Stimulated activated CD4-positive, alpha-beta T cell treated with anti-CD3 and anti-CD28 coated beads, Interleukin-2, amount 100 ng/mL, for 4 hours (primary cell): ENCODE data around the gene CNTF.

Experiments used
- DNase-seq: peaks from one replicate; pipeline ENCODE4 v3.0.0-alpha.2; 2020; ENCODE audit warnings: low read depth

CNTF gene

DNA sequence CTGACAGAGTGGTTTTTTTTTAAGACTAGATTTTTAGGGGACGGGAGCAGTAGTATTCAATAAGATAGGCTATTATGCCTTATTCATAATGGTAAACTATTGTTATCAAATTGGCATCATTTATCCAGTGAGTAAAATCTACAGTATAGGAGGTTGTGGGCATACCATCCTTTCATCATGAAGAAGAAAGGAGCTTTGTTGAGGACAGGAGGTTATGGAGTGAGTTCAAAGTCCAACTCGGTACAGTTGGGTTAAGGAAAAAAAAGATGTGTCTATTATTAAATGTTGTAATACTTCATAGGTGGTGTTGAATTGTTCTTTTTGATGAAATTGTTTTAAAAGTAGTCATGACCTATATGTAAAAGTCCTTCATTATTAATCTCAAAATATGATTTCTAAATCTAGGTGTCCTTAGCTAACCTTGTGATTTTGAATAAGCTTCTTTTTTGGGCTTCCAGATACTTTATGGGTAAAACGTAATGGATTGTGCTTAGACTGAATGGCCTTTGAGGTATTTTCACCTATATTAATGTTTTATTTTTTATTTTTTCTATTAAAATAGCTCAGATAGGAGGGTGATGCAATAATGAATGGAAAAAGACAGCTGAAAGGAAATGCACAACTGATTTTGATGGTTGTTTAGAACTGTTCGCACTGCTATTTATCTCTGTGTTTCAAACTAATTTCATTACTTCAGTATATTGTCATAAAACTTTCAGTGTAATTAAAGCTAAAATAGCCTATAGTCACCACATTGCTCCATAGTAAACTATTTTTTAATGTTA lies 15.3 kb upstream of the CNTF start:
- no peak for DNase-seq

DNA sequence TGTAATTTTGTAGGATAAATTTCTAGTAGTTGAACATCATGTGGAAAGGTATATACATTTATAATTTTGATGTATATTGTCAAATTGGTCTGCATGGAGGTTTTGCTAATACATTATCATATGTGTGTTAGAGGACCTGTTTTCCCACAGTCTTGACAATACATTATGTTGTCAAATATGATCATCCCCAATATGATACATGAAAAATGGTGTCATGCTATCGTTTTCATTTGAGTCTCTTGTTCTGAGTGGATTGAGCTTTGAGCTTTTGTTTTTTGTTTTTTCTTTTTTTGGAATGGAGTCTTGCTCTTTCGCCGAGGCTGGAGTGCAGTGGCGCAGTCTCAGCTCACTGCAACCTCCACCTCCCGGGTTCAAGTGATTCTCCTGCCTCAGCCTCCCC lies 14.1 kb upstream of the CNTF start:
- DNase-seq: no peak

DNA sequence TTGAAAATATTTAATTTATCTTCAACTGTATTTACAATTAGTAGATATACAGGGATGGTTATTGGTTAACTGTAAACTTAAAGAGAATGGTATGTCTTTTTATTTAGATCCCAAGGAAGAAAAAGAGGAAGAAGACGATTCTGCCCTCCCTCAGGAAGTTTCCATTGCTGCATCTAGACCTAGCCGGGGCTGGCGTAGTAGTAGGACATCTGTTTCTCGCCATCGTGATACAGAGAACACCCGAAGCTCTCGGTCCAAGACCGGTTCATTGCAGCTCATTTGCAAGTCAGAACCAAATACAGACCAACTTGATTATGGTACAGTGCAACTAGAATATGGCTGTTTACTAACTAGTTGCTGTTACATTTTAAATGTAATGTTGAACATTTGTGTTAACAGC lies 12.7 kb upstream of the CNTF start:
- no peak for DNase-seq

DNA sequence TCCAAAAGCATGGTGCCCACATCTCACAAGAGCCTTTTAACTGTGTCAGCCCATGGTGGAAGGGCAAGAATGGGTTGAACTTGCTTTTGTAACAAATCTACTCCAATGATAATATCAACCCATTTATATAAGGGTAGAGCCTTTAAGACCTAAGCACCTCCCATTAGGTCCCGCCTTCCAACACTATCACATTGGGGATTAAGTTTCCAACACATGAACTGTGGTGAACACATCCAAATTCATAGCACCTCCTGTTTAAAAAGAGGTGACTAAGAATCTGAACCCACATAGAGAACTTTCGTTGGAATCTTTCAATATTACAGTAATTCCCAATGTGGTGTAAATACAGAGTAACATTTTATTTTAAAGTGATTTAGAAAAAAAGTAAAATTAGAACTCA lies 9.2 kb upstream of the CNTF start:
- DNase-seq: no peak

DNA sequence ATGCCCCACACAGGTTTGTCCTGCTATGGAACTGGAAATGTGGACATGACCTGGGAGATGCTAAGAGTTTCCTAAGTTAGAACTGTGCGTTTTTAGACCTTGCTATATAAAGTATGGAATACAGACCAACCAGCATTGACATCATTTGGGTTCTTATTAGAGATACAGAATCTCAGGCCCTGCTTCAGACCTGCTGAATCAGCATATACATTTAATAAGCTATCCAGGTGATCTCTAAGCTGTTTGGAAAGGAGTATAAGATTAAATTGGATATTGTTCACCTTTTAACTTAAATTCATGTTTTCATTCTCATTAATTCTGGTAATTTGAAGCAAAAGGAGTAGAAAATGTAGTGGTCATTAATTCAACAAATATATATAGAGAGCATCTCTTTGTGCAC lies 6.9 kb upstream of the CNTF start:
- DNase-seq: no peak

DNA sequence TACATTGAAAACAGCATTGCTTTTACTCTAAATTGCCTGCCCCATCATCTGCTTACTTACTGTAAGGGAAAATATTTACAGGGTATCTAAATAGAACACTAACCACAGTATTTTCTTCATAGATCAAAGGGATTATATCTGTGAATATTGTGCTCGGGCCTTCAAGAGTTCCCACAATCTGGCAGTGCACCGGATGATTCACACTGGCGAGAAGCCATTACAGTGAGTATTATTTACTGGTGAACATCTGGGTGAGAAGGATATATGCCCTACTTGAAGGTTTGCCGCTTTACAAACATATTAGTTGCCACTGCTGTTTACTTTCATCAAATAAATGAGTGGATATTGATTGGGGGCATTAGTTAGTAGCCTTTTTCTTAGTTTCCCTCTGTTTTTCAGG lies 5.9 kb upstream of the CNTF start:
- DNase-seq: no peak

DNA sequence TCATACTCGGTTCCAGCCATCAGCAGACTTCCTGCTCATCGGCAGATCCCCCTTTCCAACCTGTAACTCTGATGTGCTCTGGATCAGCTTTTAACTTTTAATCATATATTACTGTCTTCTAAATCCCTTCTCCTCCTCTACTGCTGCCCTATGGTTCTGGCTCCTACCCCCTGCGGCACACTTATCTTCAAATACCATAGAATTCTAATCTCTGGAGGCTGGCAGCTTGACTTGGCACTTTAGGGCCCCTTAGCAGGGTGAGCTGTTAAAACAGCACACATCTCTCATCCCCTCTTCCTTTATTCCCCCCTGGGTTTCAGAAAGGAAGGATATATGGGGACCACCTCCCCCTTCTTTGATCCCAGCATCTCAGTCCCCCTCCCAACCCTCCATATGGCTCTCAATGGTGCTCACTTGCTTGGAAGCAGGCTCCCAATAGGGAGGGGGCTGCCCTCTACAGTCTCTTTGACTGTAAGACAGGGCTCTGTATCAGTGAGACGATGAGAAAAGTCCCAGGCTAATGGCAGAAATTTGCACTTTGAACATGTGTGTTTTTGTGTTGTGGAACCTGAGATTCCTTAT lies 4.4 kb upstream of the CNTF start:
- DNase-seq: no peak

DNA sequence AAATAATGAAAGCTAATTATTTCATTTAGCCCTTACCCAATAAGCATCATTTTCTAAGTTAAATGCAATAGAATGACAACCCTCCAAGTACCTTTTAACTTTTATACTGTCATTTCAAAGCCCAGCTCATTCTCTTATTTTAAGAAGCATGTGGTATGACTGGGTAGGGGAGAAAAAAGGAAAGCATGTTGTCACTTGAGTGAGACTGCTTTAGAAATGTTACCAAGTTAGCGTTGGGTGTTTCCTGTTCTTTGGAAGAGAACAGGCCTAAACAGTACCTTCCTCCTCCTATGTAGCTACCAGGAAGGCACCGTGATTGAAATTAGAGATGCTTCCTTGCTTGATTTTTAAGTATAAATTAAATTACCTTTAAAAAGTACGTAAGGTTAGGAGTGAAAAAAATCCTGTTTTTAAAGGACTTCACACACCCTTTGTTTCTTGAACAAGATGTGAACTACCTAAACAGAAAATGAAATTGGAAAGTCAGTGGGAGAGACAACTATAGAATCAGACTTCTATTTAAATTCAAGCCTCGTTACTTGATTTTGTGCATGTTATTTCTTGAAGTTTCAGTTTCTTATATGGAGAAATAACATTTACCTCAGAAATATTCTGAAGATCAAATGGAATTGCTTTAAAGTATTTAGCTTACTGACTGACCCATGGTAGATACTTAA lies 741 bp upstream of the CNTF start:
- no peak for DNase-seq

DNA sequence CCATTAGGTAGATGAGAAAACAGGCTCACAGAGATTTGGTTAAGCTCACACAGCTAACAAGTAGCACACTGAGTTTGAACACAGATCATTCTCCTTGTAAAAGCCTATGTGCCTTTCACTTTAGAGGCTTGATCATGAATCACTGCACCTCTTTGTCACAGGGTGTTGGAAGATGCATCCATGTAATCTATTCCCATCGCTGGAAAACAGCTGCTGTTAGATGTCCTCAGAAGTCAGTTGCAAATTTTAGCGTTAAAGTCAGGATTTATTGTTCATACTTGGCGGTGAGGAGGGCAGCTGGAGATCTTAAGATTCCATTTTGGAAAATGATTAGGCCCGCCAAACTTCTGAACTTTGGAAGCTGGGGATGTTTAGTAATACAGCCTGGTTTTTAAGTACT lies 2.6 kb downstream of the CNTF start:
- DNase-seq: no peak

DNA sequence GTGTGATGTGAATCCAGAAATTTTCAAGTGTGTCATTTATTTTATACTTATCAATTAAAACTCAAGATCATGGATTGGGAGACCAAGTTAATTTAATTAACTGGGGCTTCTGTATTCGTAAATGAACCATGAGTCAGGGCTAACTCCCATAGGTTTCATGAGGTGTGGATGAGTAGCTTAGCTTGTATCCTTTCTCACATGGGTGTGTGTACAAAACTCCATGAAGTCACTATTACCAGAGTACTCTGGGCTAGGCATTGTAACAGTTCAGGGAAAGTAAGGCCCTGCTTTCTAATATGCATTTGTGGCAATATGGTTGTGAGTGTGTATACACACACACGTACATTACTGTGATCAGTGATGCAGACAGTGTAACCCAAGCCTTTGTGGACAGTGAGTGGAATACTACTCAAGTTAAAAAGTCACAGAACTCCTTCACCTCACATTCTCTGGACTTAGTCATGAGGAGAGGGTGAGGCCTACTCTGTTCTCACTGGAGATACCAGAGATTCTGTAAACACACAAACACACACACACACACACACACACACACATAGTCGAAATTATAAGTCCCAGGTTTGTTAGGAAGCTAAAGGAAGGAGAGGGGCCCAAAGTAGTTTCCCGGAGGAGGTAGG lies 3.5 kb downstream of the CNTF start:
- no peak for DNase-seq

DNA sequence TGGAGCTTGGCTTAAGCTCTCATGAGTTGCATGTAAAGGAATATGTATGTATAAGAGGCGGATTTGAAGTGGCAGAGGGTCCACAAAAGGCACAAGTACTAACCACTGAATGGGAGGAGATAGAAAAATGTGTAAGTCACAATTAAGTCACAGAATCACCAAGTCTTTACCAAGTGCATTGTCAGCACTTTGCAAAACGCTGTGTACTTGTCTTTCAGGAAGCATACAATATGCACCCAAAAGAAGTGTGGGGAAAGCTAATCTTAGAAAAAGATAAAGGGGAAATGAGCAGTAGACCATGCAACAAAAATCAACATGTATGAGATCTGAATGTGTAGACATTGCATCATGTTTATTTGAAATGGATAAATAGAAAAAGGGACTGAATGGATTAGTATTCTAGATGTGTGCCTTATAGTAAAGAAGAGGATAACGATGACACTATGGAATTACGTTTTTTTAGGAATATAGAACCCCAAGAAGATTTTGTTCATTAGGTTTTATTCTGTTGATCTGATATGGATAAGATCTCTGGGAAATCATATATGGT lies 4.5 kb downstream of the CNTF start:
- DNase-seq: no peak

DNA sequence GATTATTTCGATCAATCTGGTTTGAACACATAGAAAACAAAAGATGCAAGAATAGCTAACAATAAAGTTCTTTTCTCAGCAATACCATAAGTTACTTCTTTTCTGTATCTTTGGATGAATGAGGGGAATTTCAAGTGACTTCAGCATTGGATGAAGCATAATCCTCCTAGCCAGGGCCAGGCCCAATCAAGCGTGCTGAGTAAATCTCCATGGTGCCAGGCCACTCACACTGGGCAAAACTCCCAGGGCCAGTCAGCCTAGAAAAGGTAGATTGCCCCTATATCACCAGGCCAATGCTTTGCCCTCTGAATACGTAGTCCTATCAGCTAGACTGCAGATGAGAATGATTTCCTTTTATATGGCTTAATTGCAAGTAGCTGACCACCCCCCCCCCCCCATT lies 6.0 kb downstream of the CNTF start:
- DNase-seq: no peak

DNA sequence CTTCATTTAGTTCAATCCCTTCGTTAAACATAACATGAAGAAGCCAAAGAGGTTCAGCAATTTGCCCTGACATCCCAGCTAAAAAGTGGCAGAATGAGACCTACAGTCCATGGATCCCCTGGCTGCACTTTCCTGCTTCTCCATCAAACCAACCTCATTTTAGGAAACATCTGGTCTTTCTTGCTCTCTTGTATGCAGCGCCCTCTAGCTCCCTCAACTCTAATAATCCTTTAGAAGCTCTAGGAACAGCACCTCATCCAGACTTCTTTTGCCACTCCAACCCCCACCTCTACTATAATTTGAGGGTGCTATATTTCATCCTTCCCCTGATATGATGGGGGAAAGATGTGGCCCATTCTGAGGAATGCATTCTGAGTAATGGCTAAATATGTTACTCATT lies 7.4 kb downstream of the CNTF start:
- no peak for DNase-seq

DNA sequence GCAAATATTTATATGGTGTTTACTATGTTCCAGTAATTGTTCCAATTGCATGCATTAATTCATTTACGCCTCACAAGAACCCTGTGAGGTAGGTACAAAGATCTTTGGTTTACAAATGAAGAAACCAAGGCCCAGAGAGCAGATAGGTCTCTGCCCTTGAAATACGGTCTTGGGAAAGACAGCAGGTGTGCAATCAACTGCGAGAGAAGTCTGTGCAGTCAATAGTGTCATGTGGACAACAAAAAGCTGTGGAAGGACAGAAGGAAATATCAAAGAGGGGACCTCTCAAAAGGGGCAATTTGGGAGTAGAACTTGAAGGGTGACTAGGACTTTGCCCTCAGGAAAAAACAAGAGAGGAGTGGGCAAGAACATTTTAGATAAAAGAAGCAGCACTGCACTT lies 8.9 kb downstream of the CNTF start:
- DNase-seq: no peak

DNA sequence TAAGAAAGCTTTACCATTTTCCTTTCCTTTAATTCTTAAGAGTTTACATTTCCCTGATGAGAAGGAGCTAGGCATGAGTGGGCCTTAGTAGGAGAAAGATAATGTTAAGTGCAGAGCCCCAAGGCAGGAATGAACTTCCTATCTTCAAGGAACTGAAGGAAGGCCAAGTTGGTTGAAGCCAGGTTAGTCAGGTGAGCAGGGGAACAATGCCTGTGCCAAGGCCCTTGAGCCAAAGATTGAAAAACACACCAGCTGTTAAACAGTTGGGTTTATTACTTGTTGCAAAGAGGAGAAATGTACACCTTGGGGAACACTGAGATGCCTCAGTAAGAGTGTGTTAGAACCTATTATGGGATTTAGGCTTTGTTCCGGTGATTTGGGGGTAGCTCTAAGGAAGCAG lies 10.0 kb downstream of the CNTF start:
- DNase-seq: no peak

DNA sequence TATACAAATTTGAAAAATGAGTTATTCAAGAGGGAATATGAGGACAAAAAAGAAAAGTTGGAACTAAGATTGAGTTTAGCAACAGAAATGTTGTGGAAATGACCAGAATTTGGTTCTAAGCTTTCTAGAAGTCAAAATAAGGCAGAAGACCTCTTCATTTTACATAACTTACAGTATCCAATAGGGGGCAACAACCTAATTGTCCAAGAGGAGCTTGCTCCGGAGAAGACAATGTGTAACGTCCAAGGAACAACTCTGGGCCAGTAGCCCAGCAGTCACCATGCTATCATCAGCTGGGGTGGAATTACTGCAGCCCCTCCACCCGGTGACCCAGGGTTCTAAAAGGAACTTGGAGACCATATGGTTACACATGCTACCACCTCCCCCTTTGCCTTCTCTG lies 14.1 kb downstream of the CNTF start:
- no peak for DNase-seq

DNA sequence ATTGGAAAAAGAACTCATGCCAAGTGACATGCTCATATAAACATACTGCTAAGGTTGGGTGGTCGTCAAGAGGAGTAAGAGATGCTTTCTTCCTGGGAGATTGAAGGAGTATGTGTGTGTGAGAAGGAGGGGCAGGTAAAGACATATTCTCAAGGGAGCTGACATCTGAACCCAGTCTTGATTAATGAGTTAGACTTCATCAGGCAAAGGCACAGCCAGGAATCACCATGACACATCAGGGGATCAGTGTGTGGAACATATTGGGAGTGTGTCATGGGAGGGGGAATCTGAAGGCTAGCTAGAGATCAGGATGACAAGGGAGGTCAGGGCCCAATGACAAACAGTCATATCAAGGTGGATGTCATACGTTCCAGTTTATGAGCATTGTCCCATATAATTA lies 14.9 kb downstream of the CNTF start:
- no peak for DNase-seq

DNA sequence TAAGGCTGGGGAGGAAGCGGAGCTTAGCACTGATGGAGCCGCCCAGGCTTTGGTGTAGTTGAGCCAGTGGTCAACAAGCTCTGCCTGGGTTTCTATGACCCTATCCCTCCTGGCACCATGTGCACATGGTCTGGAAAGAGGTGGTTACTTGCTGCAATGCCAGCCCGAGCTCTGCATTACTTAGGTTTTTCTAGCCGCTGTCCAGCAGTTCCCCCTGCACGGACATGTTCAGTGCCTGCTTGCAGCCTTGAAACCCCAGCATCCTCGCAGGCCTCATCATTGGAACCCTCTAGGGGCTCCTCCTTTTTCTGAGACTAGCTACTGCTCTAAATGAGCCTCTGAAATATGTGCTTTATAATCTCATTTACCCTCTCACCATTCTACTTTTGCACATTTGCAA lies 16.6 kb downstream of the CNTF start:
- DNase-seq: no peak

DNA sequence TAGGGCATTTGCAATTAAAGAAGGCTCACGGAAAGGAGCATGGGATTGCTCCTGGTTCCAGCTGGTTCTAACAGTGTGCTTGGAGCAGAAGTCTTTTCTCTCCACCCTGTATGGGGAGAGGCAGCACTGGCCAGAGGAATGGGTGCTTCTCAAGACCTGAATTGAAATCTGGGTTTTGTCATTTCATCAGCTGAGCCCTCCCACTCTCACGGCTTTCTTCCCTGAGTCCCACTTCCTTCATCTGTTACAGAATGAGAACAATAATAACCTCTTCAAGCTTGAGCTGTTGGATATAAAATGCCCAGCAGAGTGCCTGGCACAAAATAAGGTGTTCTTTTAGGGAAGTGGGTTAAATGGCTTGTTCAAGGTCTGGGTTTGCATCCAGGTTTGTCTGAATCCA lies 17.2 kb downstream of the CNTF start:
- no peak for DNase-seq

DNA sequence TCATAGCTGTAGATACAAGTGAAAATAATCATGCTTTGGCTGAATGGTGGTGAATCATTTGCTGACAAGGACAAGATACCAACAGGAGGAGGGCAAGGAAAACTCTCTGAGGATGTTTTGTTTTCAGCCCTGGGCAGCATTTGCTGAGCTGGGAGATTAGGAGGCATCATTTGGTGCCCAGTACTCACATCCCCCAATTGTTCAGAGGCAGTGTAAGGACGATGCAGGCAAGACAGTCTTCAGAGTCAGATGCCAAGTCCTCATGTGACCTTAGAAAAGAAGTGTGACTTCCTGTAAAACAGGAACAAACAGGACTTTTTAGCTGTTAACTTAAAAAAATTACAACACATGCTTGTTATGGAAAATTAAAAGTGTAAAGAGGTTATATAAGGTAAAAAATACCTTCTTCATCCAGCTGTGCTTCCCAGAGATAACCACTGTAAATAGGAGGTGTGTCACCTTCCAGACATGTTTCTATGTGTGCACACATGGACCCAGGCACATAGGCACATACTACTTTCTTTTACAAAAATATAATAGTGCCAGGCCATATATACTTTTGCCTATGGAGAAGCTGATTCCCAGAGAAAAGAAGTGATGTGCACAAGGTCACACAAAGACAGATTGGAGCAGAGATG lies 18.0 kb downstream of the CNTF start:
- no peak for DNase-seq

DNA sequence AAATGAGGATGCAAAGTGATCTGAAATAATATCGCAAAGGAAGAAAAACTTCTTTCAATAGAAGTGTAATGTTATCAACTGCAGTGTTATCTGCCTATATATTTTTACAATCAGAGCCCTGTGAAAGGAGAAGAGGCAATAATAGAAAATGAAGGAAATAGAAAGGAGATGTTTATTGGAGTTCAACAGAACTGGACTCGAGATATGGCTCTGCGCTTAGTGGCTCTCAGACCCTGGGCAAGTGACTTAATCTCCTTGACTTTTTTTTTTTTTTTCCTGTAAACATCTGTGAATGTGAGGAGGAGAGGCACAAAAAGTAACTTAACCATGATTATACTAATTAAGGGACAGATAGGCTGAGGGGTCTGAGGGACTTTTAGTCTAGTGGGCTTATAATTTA lies 18.9 kb downstream of the CNTF start:
- no peak for DNase-seq

DNA sequence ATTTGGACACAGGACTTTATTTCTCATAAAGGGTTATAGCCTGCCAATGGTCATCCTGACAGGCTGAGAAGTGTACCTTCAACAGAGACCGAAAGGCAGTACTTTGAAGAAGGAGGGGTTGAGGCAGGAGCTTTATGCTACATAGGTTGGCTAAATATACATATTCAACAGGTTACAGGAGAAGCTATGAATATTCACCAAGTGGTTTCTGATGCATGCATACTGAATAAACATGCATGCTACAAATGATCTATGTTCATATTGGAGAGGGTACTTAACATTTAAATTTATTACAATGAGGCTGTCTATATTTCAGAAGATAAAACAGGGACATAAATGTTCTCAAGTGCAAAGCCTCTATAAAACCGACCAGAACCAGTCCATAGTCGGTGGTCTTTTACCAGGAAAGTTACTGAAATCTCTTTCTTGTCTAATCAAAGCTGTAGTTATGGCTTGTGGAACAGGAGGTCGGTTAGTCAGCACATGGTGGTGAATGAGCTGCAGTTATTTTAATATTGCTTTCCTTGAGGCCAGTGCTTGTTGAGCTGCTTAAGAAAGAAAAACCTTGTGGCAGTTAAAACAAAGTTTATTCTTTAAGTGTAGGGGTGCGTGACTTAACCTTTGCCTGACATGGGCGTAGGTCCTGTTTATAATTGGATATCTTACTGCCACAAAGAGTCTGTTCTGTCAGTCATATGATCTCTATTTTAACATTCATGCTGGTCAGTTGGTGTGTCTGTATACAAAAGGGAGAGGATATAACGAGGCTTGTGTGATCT lies 19.5 kb downstream of the CNTF start:
- DNase-seq: no peak
